GM21619 (cell line): Measurements from ENCODE around the gene RAB40AL.

Experiments used
- ATAC-seq: cut with Tn5 transposase; IDR thresholded peaks from one replicate; pipeline ENCODE4 v1.9.1; 2021; ENCODE audit not compliant: unreplicated experiment

RAB40AL gene

DNA sequence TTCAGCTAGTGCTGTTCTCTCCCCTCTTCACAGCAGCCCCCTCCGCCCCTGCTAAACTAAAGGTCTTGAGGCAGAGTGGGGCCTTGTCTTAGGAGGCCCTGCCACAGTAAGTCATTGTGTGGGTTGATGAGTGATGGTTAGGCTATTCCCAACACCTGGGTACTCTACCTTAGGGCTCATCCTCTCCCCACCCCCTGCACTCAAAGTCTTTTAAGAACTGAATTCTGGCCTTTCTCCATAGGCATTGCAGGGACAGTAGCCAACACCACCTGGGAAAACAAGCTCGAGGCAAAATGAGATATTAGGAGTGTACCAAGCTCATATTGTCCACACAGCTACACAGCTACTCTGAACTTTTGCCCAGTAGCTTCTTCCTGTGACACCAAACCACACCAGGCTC, 42.5 kb downstream of the RAB40AL start:
- ATAC-seq: no peak

DNA sequence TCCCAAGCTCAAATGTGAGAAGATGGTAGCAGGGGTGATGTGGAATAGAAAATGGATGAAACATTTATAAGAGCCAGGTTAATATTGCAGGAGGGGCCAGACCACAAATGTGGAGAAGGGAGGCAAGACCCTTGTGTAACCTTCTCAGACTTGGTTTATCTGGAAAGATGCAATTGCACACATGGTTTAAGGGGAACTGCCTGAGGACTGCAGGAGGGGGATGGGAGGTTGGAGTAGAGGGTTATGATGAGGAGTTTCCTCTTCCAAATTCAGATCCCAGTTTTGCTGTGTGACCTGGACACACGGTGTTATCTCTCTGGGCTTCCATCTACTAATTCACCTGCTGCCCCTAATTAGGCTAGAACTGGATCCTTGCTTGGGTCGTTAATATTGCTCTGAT, 46.1 kb downstream of the RAB40AL start:
- no peak for ATAC-seq

DNA sequence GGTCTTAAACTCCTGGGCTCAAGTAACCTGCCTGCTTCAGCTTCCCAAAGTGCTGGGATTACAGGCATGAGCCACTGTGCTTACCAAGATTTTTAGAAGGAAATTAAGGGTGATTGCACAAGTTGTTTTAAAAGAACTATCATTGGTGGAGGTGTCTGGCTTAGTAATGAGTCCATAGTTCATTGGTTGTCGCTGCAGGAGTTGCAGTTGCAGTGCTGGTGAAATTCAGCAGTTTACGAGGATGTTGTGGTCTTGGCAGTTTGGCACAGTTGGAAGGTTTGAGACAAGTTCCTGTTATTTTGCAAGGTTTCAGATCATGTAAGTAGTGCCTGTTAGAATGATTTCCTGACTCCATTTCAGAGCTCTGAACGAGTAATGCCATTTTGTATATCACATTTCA, 48.1 kb downstream of the RAB40AL start:
- no peak for ATAC-seq
